ENCODE measurements around the gene FAM120A.

The FAM120A gene

GRCh38 chr9:93446073-93446472 lies 5.4 kb upstream of the FAM120A start:
- no peak for DNase-seq (ENCODE audit: low read depth)

DNA sequence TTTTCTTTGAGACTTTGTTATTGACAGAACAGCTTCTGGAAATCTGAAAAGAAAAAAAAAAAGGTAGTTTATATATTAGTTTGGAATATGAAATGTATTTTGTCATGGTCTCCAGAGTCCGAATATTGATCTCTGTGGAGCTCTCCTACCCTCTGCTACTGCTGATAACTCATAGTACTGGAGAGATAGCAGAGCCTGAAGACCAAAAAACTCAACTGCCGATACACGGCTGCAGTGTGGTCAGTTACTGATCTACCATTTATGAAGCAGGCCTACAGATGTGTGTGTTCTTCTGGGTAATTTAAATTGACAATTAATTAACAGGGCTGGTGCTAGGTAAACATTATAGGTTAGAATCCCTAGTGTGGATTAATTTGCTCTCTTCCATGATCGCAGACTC lies 3.8 kb upstream of the FAM120A start:
- DNase-seq (ENCODE audit: low read depth): no peak

DNA sequence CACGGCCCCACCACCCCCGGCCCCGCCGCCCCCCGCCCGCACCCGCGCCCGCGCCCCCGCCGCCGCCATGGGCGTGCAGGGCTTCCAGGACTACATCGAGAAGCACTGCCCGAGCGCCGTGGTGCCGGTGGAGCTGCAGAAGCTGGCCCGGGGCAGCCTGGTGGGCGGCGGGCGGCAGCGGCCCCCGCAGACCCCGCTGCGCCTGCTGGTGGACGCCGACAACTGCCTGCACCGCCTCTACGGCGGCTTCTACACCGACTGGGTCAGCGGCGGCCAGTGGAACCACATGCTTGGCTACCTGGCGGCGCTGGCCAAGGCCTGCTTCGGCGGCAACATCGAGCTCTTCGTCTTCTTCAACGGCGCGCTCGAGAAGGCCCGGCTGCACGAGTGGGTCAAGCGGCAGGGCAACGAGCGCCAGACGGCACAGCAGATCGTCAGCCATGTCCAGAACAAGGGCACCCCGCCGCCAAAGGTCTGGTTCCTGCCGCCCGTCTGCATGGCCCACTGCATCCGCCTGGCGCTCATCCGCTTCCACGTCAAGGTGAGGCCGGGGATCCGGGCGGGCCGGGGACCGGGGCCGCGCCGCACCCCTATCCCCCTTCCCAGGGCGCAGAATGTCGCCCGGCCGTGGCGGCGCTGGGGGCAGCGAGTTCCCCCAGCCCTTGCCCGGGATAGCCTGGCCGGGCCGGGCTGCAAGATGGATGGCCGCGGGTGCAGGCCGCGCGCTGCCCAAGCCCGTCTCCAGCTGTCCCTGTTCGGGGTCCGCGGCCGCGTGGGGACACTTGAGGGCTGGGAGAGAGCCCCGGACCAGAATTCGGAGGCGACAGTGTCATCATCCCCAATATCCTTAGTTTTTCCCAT lies 594 bp downstream of the FAM120A start:
- no peak for DNase-seq (ENCODE audit: low read depth)

GRCh38 chr9:93452710-93453046 lies 1.2 kb downstream of the FAM120A start:
- no peak for DNase-seq (ENCODE audit: low read depth)

- DNase-seq (ENCODE audit: low read depth): peak; percentile 80
Measured at GRCh38 chr9:93453047-93453914, 1.8 kb downstream of the FAM120A start, which contains the start of gene FAM120AOS. TSS of gene FAM120AOS (minus strand) at chr9:93453581. CDS start at chr9:93452709, 872 bp downstream.

DNA sequence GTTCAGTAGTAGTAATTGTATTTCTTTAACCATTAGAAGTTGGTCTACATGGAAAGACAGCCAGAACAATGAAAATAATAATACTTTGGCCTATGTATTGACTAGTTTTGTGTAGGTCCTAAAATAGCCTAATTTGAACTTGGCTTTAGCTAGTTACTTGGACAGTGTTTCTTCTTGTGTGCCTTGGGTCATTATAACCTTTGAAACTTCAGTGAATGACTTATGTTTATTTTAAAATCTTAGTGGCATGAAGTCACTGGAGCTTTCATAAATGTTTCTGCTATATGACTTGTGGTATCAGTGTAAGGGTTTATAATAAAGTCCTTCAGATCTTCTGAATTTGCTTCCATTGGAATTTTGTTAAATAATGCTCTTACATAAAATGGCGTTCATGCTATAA lies 4.5 kb downstream of the FAM120A start:
- DNase-seq (ENCODE audit: low read depth): no peak

GRCh38 chr9:93456504-93456903 lies 5.0 kb downstream of the FAM120A start:
- no peak for DNase-seq (ENCODE audit: low read depth)

DNA sequence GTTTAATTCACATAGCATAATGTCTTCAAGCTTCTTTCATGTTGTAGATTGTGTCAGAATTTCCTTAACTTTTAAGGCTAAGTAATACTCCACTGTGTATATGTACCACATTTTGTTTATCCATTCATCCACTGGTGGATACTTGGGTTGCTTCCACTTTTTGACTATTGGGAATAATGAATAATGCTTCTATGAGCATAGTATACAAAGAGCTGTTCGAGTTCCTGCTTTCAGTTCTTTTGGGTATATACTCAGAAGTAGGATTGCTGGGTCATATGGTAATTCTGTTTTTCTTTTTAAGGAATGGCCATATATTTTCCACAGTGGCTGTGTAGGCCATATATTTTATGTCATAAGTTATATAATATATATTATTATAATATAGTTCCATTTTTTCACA lies 5.5 kb downstream of the FAM120A start:
- DNase-seq (ENCODE audit: low read depth): no peak

DNA sequence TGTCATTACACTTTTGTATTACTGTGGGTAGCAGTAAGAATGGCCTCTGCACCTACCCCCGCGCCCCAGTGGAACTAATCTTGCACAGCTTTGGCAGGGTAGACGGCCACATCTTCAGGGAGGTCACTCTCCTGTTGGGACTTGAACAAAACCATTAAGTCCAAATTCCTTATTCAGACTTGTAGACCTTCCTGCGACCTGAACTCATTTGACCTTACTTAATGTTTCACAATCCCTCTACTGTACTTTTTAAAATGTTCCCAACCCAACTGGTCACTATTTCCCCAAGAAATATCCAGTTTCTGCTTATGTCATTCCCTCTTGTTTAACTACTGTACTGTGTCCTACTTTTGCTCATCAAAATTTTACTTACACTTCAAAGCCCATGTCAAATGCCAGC lies 7.2 kb downstream of the FAM120A start:
- no peak for DNase-seq (ENCODE audit: low read depth)

DNA sequence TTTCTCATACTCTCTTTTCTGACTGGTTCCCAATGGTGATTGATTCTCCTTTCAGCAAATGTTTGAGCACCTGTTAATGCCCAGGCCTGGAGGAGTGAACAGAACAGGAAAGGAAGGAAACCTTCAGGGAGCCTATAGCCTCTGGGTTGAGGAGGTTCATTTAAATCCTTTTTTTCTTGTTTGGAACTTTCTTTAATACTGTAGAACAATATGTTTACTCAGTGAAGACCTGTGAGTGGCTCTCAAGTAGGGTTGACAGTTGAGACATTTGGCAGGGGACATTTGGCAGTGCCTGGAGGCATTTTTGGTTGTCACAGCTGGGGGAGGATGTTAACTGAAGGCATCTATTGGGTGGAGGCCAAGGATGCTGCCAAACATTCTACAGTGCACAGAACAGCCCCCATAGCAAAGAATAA lies 8.0 kb downstream of the FAM120A start:
- no peak for DNase-seq (ENCODE audit: low read depth)

DNA sequence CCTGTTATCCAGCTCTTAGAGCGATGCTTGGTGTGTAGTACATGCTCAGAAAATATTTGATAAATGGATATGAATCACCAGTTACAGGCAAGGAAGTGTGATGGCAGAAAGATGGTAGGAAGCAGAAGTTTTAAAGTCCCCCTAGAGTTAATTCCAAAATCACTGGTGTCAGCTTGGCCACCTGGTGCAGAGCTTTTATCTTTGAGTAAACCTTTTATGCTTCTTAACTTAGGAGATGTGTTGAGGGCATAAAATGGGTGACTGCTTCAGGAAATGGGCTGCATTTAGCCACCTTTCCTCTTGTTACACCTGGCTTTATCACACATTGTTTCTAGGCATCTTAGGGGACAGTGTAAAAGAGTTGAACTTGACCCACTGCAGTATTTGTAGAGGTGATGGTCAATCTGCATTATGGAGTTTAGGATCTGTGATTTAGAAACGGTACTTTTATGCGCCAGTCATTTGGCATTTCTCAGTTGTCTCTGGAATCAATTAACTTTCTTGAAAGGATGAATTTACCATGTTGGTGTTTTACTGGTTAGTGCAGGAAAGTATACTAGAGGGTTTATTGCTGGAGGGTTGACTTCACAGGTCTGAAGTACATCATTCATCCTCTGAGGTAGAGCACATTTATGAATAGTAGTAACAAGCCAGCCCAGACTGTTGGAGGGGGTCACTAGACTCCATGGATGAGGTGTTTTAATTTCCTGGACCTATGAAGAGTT lies 9.4 kb downstream of the FAM120A start:
- no peak for DNase-seq (ENCODE audit: low read depth)

DNA sequence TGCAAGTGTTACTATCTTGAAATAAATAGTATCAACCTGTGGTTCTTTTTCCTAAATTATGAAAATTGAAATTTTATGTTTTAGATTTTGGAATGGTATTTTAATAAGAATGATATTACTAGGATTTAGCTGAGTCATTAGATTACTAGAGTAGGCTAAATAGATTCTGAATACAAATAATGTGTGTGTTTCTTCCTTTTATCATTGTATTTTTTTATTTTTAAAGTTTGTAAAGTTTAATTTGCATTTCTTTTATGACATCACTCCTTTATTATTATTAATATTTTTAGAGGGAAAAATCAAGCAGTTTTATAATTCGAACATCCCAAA lies 9.9 kb downstream of the FAM120A start:
- DNase-seq (ENCODE audit: low read depth): no peak

GRCh38 chr9:93461821-93462220 lies 10.3 kb downstream of the FAM120A start:
- DNase-seq (ENCODE audit: low read depth): no peak

DNA sequence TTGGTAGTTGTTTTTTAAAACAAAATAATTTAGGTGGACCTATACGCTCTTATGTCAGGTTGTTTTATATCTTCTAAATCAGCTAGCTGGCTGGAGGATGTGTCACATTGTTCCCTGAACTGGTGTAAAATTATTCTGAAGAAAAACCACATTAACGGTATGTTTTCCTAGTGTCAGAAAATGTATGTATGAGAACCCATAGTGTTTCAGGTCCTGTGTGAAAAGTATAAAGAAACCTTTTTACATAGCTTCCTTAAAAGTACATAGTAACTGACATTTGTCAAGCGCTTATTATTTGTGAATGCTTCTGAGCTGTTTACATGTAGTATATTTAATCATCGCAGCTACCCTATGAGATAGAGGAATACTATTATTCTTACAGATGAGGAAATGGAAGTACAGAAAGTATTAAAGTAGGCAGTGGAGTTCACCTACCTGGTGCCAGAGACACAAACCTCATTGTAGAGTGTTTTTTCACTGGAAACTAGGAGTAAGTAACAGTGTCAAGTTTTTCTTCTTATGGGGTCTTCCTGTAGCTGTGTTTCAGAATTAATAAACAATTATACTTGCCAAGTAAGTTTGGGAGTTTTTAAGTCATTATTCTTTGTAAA lies 12.3 kb downstream of the FAM120A start:
- DNase-seq (ENCODE audit: low read depth): no peak

DNA sequence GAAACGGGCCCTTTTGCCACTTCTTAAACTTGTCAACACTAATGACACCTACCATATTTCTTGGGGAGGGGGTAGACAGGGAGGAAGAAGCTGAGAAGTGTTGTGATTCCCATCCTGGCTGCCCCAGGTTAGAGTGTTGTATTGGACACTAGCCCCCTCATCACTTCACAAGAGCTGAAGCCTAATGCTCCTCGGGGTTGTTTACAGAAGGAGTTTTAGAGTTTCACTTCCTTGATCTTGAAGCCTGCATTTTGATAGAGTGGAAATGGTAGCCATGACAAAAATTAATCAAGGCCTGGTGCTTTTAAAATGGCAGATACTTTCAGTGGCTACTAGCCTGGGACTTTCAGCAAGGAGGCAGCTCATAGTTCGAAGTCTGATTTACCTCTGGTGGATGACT lies 12.9 kb downstream of the FAM120A start:
- no peak for DNase-seq (ENCODE audit: low read depth)

DNA sequence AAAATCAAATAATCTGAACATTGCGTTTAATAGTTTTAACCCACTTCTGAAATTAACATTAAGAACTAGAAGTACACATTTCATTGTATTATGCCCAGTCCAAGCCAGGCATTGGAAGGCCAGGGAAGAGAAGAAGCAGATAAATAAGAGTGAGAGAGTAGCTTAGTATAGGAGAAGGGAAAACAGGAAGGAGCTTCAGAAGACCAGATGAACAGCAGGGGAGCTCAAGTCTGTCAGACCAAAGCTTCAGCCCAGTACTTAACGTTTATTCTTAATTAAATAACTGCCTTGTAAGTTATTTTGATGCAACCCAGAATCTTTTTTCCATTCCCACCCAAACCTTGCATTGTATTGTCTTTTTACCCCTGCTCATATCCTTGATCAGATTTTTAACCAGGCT lies 13.4 kb downstream of the FAM120A start:
- no peak for DNase-seq (ENCODE audit: low read depth)

DNA sequence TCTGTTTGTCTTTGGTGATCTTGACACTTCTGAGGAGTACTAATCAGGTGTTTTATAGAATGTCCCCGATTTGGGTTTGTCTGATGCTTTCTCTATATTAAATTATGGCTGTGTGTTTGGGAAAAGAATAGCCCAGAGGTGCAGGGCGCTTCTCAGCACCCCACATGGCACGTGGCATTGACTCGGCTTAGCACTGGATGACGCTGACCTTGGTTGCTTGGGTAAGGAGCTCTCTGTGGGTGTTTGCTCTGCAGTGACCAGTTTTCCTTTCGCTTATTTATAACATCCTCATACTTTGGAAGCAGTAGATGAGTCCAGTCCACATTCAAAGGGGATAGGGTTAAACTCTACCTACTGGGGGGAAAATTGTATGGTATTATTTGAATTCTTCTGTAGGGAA lies 14.4 kb downstream of the FAM120A start:
- no peak for DNase-seq (ENCODE audit: low read depth)

- no peak for DNase-seq (ENCODE audit: low read depth)
Measured at GRCh38 chr9:93466416-93467061, 15.1 kb downstream of the FAM120A start.

DNA sequence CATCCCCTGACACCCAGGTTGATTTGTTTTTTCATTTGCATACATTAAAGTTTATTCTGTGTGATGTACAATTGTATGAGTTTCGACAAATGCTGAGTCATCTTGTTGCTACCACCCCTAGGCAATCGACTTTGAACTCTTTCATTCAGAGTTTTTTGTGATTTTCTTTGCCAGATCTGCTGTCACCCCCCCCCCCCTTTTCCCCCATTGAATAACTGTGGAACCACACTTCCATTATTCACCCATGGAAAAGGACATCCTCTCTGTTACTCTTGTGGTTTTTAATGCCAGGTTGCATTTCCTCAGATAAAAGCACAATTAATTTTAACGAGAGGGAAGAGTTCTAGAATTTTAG lies 15.6 kb downstream of the FAM120A start:
- no peak for DNase-seq (ENCODE audit: low read depth)

GRCh38 chr9:93467462-93467861 lies 16.0 kb downstream of the FAM120A start:
- DNase-seq (ENCODE audit: low read depth): no peak

DNA sequence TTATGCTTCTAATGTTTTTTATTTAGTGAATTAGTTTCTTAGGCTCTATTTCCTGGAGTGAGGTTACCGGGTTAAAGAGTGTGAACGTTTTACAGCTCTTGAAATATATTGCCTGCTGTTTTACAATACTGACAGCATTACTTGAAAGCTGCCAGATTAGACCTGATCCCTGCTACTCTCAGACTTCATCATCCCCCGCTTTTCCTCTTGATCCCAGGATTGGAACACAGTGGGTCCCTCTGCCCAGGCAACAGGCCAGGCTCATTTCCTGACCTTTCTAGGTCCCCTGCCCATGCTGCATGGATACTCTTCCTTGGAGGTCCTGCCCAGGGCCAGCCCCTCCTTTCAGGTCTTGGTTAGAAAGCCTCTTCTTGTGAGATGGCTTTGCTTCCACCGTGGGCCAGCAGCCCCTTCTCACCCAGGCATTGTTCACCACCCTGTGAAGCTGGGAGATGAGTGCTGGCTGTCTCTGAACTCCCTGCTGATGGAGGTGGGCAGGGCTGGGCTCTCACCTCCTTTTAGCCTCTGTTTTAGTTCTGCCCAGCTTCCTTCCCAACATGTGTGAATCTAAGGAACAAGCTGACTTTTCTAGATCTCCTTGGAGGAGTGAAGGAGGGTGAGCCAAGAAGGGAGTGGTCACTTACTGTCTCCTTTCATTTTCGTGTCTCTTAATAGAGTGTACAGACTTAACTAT lies 17.4 kb downstream of the FAM120A start:
- DNase-seq (ENCODE audit: low read depth): no peak

All from HS-5 (cell line).